DND-41 (cell line): Measurements from ENCODE around the gene NR3C1.

Source experiments
- ATAC-seq: fragments of 200-7000 bp; cut with Tn5 transposase; 3 replicates; pipeline ENCODE4 v1.9.1; 2021; ENCODE audit warnings: low read depth; ENCODE audit not compliant: insufficient read depth
- DNase-seq: peaks from one replicate; pipeline ENCODE4 v3.0.0-alpha.2; 2020
- H2AFZ ChIP-seq: 2 replicates; pipeline ENCODE4 v1.6.0; 2012; ENCODE audit warnings: low read depth, low read length
- H3K27ac ChIP-seq: 2 replicates; pipeline ENCODE4 v1.5.1; 2012; ENCODE audit warnings: low read length, inconsistent platforms
- H3K27me3 ChIP-seq: fragments of 200-600 bp; sonication (generic); 2 replicates; pipeline ENCODE4 v1.6.0; 2012; ENCODE audit warnings: low read length, mild to moderate bottlenecking, inconsistent platforms; ENCODE audit not compliant: insufficient read depth, poor library complexity
- H3K36me3 ChIP-seq: 2 replicates; pipeline ENCODE4 v1.5.1; 2012; ENCODE audit warnings: low read length, inconsistent platforms; ENCODE audit not compliant: insufficient read depth
- H3K4me1 ChIP-seq: 2 replicates; pipeline ENCODE4 v1.5.1; 2012; ENCODE audit warnings: mild to moderate bottlenecking, low read length; ENCODE audit not compliant: insufficient read depth
- H3K4me2 ChIP-seq: 2 replicates; pipeline ENCODE4 v1.6.0; 2012; ENCODE audit warnings: mild to moderate bottlenecking, moderate library complexity, low read length, inconsistent platforms; ENCODE audit not compliant: insufficient read depth
- H3K4me3 ChIP-seq, 2 experiments: fragments of 200-600 bp in 1 of 2; shearing (Covaris generic) in 1 of 2; 2 replicates each; pipeline ENCODE4 v1.5.1; 2012 to 2016; ENCODE audit warnings: inconsistent platforms in 2 of 2, low read length in 2 of 2, mild to moderate bottlenecking in 2 of 2, low read depth in 1 of 2, moderate library complexity in 1 of 2
- H3K79me2 ChIP-seq: 2 replicates; pipeline ENCODE4 v1.6.0; 2012; ENCODE audit warnings: low read length, inconsistent platforms; ENCODE audit not compliant: insufficient read depth
- H3K9ac ChIP-seq: 2 replicates; pipeline ENCODE4 v1.6.0; 2012; ENCODE audit warnings: low read depth, mild to moderate bottlenecking, inconsistent platforms, low read length, moderate library complexity
- H3K9me3 ChIP-seq: 2 replicates; pipeline ENCODE4 v1.5.1; 2012; ENCODE audit warnings: low read length, moderate library complexity, mild to moderate bottlenecking, inconsistent platforms; ENCODE audit not compliant: insufficient read depth, severe bottlenecking
- H4K20me1 ChIP-seq: 2 replicates; pipeline ENCODE4 v1.6.0; 2012; ENCODE audit warnings: low read length; ENCODE audit not compliant: insufficient read depth
- CTCF ChIP-seq: IDR thresholded peaks from 2 replicates; pipeline ENCODE4 v1.5.1; 2012; ENCODE audit warnings: borderline replicate concordance, low read length, moderate library complexity, mild to moderate bottlenecking; ENCODE audit not compliant: poor library complexity, severe bottlenecking; ENCODE audit errors: extremely low read depth
- EZH2 ChIP-seq: IDR thresholded peaks from 3 replicates; pipeline ENCODE4 v1.6.1; 2012; ENCODE audit warnings: borderline replicate concordance, low read depth, mild to moderate bottlenecking, moderate library complexity, low read length, inconsistent platforms; ENCODE audit not compliant: severe bottlenecking

Gene NR3C1

DNA sequence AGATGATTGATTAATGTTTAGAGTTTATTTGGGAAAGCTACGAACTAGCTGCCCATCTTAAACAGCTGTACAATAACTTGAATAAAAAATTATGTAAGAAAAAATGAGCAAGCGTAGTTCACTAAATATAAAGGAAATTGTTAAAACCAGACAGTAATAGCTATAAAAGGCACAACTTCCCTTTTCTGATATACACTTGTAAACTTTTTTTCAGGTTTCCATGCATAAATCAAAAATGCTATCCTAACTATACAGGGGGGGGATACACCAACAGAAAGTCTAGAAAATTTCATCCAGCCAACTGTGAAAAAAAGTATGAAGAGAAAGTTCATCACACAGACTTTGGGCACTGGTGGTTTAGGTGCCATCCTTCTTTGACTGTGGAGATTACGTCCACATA, 122.3 kb downstream of the NR3C1 start:
- Histone ChIP-seq H3K4me2 (no peak overlapping the region), H3K27ac (no peak overlapping the region), H2AFZ (no peak overlapping the region), H3K4me3 (no peak overlapping the region), H4K20me1 (peaks cover 3% of the 10 kb centered on the region; the same call in 1 of the 2 replicates), H3K9ac (no peak overlapping the region), H3K4me1 (no peaks in the 10 kb centered on the region), H3K27me3 (no peaks in the 10 kb centered on the region), H3K36me3 (peaks cover 80% of the 10 kb centered on the region), H3K9me3 (no peaks in the 10 kb centered on the region), H3K79me2 (peaks cover 18% of the 10 kb centered on the region; the same call in 1 of the 2 replicates)
- TF ChIP-seq EZH2 (no peak), CTCF (no peak)
- ATAC-seq (no peak), DNase-seq (no peak)

DNA sequence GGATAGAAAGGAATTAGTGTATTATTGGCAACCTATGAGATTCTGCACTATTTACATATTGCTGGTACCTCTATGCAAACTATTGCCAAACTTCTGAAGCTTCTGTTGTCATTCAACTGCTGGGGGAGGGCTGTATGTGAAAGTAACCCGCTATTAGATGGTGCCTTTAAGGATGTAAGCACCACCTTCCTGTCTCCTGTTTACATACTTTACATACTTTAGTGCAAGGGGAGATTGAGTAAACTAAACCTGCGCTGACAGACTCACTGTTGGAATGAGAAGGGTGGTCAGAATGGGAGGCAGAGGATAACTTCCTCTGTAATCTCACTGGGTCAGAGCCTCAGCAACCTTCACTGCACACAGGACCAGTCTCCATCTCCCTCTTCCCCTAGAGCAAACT, 123.8 kb downstream of the NR3C1 start:
- no peaks in the 10 kb centered on the region for H3K9me3 ChIP-seq
- TF ChIP-seq EZH2 (no peak), CTCF (no peak)
- no peak overlapping the region for H2AFZ ChIP-seq
- H3K79me2 ChIP-seq, result peaks cover 10% of the 10 kb centered on the region; the same call in 1 of the 2 replicates
- H3K4me3 ChIP-seq, result no peak overlapping the region
- no peaks in the 10 kb centered on the region for H3K4me1 ChIP-seq
- ATAC-seq (no peak), DNase-seq (no peak)
- no peaks in the 10 kb centered on the region for H3K27me3 ChIP-seq
- H3K36me3 ChIP-seq, result peaks cover 74% of the 10 kb centered on the region
- no peak overlapping the region for H3K4me2 ChIP-seq
- no peak overlapping the region for H3K9ac ChIP-seq
- no peak overlapping the region for H3K27ac ChIP-seq
- H4K20me1 ChIP-seq, result peaks cover 3% of the 10 kb centered on the region; the same call in 1 of the 2 replicates

DNA sequence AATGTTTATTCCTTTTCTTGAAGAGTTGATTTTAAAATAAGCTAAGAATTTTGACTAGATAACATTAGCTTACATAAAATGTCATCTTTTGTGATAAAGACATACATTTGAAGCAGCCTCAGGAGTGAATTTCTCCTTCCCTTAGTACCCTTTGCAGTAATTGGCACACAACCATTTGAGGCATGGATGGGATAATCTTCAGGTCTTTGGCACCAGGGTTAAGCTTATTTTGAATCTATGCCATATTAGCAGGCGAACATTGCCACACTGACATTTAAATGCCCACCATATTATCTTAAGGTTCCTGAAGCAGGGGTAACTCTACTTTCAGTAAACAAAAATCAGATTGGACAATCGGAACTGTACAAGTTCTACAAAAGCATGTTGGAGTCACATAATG, 126.0 kb downstream of the NR3C1 start:
- TF ChIP-seq CTCF (no peak), EZH2 (no peak)
- peaks cover 54% of the 10 kb centered on the region for H3K36me3 ChIP-seq

More for the DNA sequence above, 126.0 kb downstream of the NR3C1 start:
- Histone ChIP-seq H4K20me1 (peaks cover 3% of the 10 kb centered on the region; the same call in 1 of the 2 replicates), H3K9ac (no peak overlapping the region), H3K9me3 (no peaks in the 10 kb centered on the region), H3K79me2 (0 out of 2 replicates have a peak, but pooled peaks cover 3% of the 10 kb centered on the region), H3K4me1 (no peaks in the 10 kb centered on the region), H2AFZ (no peak overlapping the region), H3K27me3 (no peaks in the 10 kb centered on the region), H3K4me3 (no peak overlapping the region), H3K27ac (no peak overlapping the region), H3K4me2 (no peak overlapping the region)
- ATAC-seq (no peak), DNase-seq (no peak)
